IMR-90 (cell line): ENCODE data around the gene ACOT7. TPM values are rescaled to one million over a fixed set of nuclear protein-coding genes. Genes with fewer than 3 reads are reported as not detected.

Experiments used
- ATAC-seq: fragments of 200-7000 bp; cut with Tn5 transposase; 2 replicates; pipeline ENCODE4 v1.9.1; 2020; ENCODE audit warnings: low read depth, mild to moderate bottlenecking, moderate library complexity
- BruUV-seq: library from RNA; stranded (reverse); fragments of 400-500 nt; replicated peaks from 2 replicates; lab custom pipeline; 2021; lab: Mats Ljungman, UMichigan
- CTCF ChIA-PET: fragments of 300-600 bp; formaldehyde crosslinking; extraction: SDS; loops from one replicate; lab custom pipeline; 2021; ENCODE audit warnings: antibody characterized with exemption; lab: Yijun Ruan, JAX
- POLR2A ChIA-PET: fragments of 300-600 bp; sonication (Branson Sonifier 250); formaldehyde crosslinking; loops from one replicate; lab custom pipeline; 2022; ENCODE audit warnings: antibody characterized with exemption; ENCODE audit not compliant: unreplicated experiment; lab: Charles Lee
- DNase-seq: peaks from one replicate; pipeline ENCODE4 v3.0.0; 2013
- H2AFZ ChIP-seq: replicated peaks from 2 replicates; pipeline ENCODE3; 2013; ENCODE audit warnings: low read length, mild to moderate bottlenecking; ENCODE audit not compliant: poor library complexity
- H2AK5ac ChIP-seq: 2 replicates; pipeline ENCODE4 v1.6.1; 2013; ENCODE audit warnings: low read depth, low read length, inconsistent platforms
- H2AK9ac ChIP-seq: replicated peaks from 2 replicates; pipeline ENCODE3; 2013; ENCODE audit warnings: mild to moderate bottlenecking, low read depth, low read length, moderate library complexity; ENCODE audit not compliant: poor library complexity
- H2BK120ac ChIP-seq: 2 replicates; pipeline ENCODE4 v1.6.1; 2013; ENCODE audit warnings: low read depth, low read length, inconsistent platforms
- H2BK15ac ChIP-seq: 3 replicates; pipeline ENCODE4 v1.6.1; 2013; ENCODE audit warnings: low read depth, low read length, inconsistent platforms
- H2BK20ac ChIP-seq: 2 replicates; pipeline ENCODE4 v1.6.1; 2013; ENCODE audit warnings: low read depth, mild to moderate bottlenecking, inconsistent platforms, low read length, moderate library complexity
- H2BK5ac ChIP-seq: 2 replicates; pipeline ENCODE4 v1.6.1; 2013; ENCODE audit warnings: mild to moderate bottlenecking, low read depth, low read length, inconsistent platforms; ENCODE audit not compliant: poor library complexity, severe bottlenecking
- H3K14ac ChIP-seq: replicated peaks from 2 replicates; pipeline ENCODE4 v1.6.1; 2013; ENCODE audit warnings: low read depth, low read length, inconsistent platforms
- H3K18ac ChIP-seq: 2 replicates; pipeline ENCODE4 v1.6.1; 2013; ENCODE audit warnings: low read depth, low read length, control low read depth
- H3K23ac ChIP-seq: 2 replicates; pipeline ENCODE4 v1.6.1; 2013; ENCODE audit warnings: low read depth, low read length, inconsistent platforms
- H3K27ac ChIP-seq: 2 replicates; pipeline ENCODE4 v1.5.1; 2013; ENCODE audit warnings: mild to moderate bottlenecking, control low read depth, low read length; ENCODE audit not compliant: insufficient read depth
- H3K27me3 ChIP-seq: 2 replicates; pipeline ENCODE4 v1.6.1; 2013; ENCODE audit warnings: low read length; ENCODE audit not compliant: control insufficient read depth, insufficient read depth
- H3K36me3 ChIP-seq: 2 replicates; pipeline ENCODE4 v1.6.1; 2013; ENCODE audit warnings: low read length, mixed read lengths; ENCODE audit not compliant: control insufficient read depth, insufficient read depth
- H3K4ac ChIP-seq: 2 replicates; pipeline ENCODE4 v1.6.1; 2013; ENCODE audit warnings: low read depth, low read length, inconsistent platforms
- H3K4me1 ChIP-seq: 2 replicates; pipeline ENCODE4 v1.6.1; 2013; ENCODE audit warnings: low read length, mixed read lengths; ENCODE audit not compliant: control insufficient read depth, insufficient read depth
- H3K4me2 ChIP-seq: 2 replicates; pipeline ENCODE4 v1.6.1; 2013; ENCODE audit warnings: low read depth, mild to moderate bottlenecking, control low read depth, low read length, moderate library complexity
- H3K4me3 ChIP-seq: 2 replicates; pipeline ENCODE4 v1.5.1; 2013; ENCODE audit warnings: low read depth, mild to moderate bottlenecking, control low read depth, low read length, moderate library complexity; ENCODE audit not compliant: insufficient read depth
- H3K56ac ChIP-seq: 2 replicates; pipeline ENCODE4 v1.6.1; 2013; ENCODE audit warnings: low read length, inconsistent platforms; ENCODE audit not compliant: insufficient read depth; ENCODE audit errors: extremely low read depth
- H3K79me1 ChIP-seq, 2 experiments: 2 replicates each; pipeline ENCODE4 v1.6.1; 2013; ENCODE audit warnings: low read length in 2 of 2, inconsistent platforms in 1 of 2, low read depth in 1 of 2
- H3K9ac ChIP-seq: 2 replicates; pipeline ENCODE4 v1.6.1; 2013; ENCODE audit warnings: low read depth, low read length, control low read depth
- H3K9me1 ChIP-seq: 2 replicates; pipeline ENCODE4 v1.6.1; 2013; ENCODE audit warnings: low read length, inconsistent platforms; ENCODE audit not compliant: insufficient read depth
- H3K9me3 ChIP-seq: 2 replicates; pipeline ENCODE4 v1.6.1; 2013; ENCODE audit warnings: low read length; ENCODE audit not compliant: control insufficient read depth, insufficient read depth
- H4K20me1 ChIP-seq: 2 replicates; pipeline ENCODE4 v1.6.1; 2013; ENCODE audit warnings: low read length, inconsistent platforms; ENCODE audit not compliant: insufficient read depth
- H4K5ac ChIP-seq: 2 replicates; pipeline ENCODE4 v1.6.1; 2013; ENCODE audit warnings: mild to moderate bottlenecking, low read depth, low read length, control low read depth
- H4K8ac ChIP-seq, 2 experiments: 2 replicates each; pipeline ENCODE4 v1.6.1; 2013; ENCODE audit warnings: low read depth in 2 of 2, low read length in 2 of 2, control low read depth in 1 of 2, inconsistent platforms in 1 of 2
- H4K91ac ChIP-seq: 2 replicates; pipeline ENCODE4 v1.6.1; 2013; ENCODE audit warnings: low read depth, low read length, inconsistent platforms; ENCODE audit not compliant: insufficient read depth
- MAFK ChIP-seq: IDR thresholded peaks from 2 replicates; pipeline ENCODE4 v1.6.1; 2012; ENCODE audit warnings: low read depth, low read length, improper control_type of control experiment
- RAD21 ChIP-seq: IDR thresholded peaks from 2 replicates; pipeline ENCODE4 v1.6.1; 2012; ENCODE audit warnings: low read length, improper control_type of control experiment
- WGBS, 2 experiments: methylation state at CpG; one replicate each; pipeline versions ENCODE4 v1.1.5 to v1.1.7; 2013; ENCODE audit warnings: missing lambda C conversion rate in 2 of 2; ENCODE audit not compliant: insufficient read length in 1 of 2; ENCODE audit errors: extremely low coverage in 2 of 2; 5-methylcytosine and 5-hydroxymethylcytosine counted together
- dilution Hi-C: fragments of 300-500 bp; cut with HindIII; formaldehyde crosslinking; loops from one replicate; pipeline ENCODE4 v1.14.3; 2018; ENCODE audit warnings: low sequenced_read_pairs; ENCODE audit not compliant: unreplicated experiment
- in situ Hi-C: fragments of 300-500 bp; cut with MboI; formaldehyde crosslinking; loops from 3 replicates; pipeline ENCODE4 v1.14.3; 2019; ENCODE audit warnings: low sequenced_read_pairs, inconsistent platforms, mixed read lengths
- intact Hi-C: fragments of 100-400 bp; cut with micrococcal nuclease; formaldehyde crosslinking; loops from 2 replicates; pipeline ENCODE4 v1.10.0; 2022
- polyA plus RNA-seq, 3 experiments: library from polyadenylated mRNA; depleted of rRNA; stranded (reverse); fragments of >200 nt; gene quantifications; 2 replicates each; pipeline ENCODE4 v1.2.3, GENCODE V29; 2012; ENCODE audit warnings: low replicate concordance in 1 of 3
- total RNA-seq: library from RNA; depleted of rRNA; stranded (reverse); fragments of >200 nt; gene quantifications from 2 replicates; pipeline ENCODE4 v1.2.3, GENCODE V29; 2012

The ACOT7 gene
- total and polyA plus RNA-seq, 2 of the 4 experiments (the other 2 are of a cell fraction): 51.6 to 242 TPM

GRCh38 chr1:6295910-6296309 is 97.7 kb downstream of the ACOT7 start:
- Histone ChIP-seq H2BK5ac (no peak overlapping the region), H3K27ac (no peak overlapping the region), H4K8ac (no peak overlapping the region), H3K27me3 (no peaks in the 10 kb centered on the region), H3K4me3 (no peak overlapping the region), H2BK15ac (no peak overlapping the region), H3K9me1 (peaks cover 7% of the 10 kb centered on the region; the same call in 1 of the 2 replicates), H3K18ac (no peak overlapping the region), H2BK20ac (no peak overlapping the region), H4K5ac (no peak overlapping the region), H3K36me3 (0 out of 2 replicates have a peak, but pooled peaks cover 2% of the 10 kb centered on the region), H3K4me1 (no peaks in the 10 kb centered on the region), H3K9ac (no peak overlapping the region), H3K23ac (no peak overlapping the region), H3K9me3 (no peaks in the 10 kb centered on the region), H2AFZ (peak overlapping the region; percentile 58), H3K4ac (no peak overlapping the region), H2AK9ac (no peak overlapping the region), H3K56ac (no peak overlapping the region), H2BK120ac (no peak overlapping the region), H3K4me2 (no peak overlapping the region), H4K91ac (no peak overlapping the region), H3K79me1 (peaks cover 4 to 16% of the 10 kb centered on the region in 2 experiments; a peak in 3 of 4 replicates), H4K20me1 (no peaks in the 10 kb centered on the region), H2AK5ac (no peak overlapping the region), H3K14ac (no peak overlapping the region)
- no peak for TF ChIP-seq RAD21
- no peak for TF ChIP-seq MAFK
- DNase-seq (no peak), ATAC-seq (no peak)
- dilution Hi-C loops: no loop called here
- no TSS peak for BruUV-seq
- in situ Hi-C loops: no loop called here
- ChIA-PET POLR2A (no interaction called here), CTCF (interaction anchor here (0.7 kb wide), 1 partner anchor 45 kb away, joined by 9 read pairs; no protein-coding TSS in a partner anchor)
- intact Hi-C loops: no loop called here
- WGBS, 2 experiments: no CpG with 5 or more reads among the region's 6 CpGs
